H9 (cell line): Measurements from ENCODE around the gene P2RY4. TPM values are rescaled to one million over a fixed set of nuclear protein-coding genes. Genes with fewer than 3 reads are reported as not detected.

Experiments
- DNase-seq: peaks from one replicate; pipeline ENCODE4 v3.0.0-alpha.2; 2017
- H2AFZ ChIP-seq: one replicate; pipeline ENCODE4 v1.6.1; 2013; ENCODE audit warnings: mild to moderate bottlenecking, low read length, control low read depth, moderate library complexity
- H2AK5ac ChIP-seq: 2 replicates; pipeline ENCODE4 v1.6.1; 2013; ENCODE audit warnings: low read length, control low read depth, mixed read lengths; ENCODE audit not compliant: insufficient read length
- H2BK120ac ChIP-seq: one replicate; pipeline ENCODE4 v1.6.1; 2013; ENCODE audit warnings: low read depth, mild to moderate bottlenecking, low read length, control low read depth, inconsistent platforms; ENCODE audit not compliant: poor library complexity, severe bottlenecking
- H2BK12ac ChIP-seq: 2 replicates; pipeline ENCODE4 v1.6.1; 2013; ENCODE audit warnings: low read length, control low read depth, mixed read lengths, low read depth; ENCODE audit not compliant: insufficient read length
- H2BK15ac ChIP-seq: 2 replicates; pipeline ENCODE4 v1.6.1; 2013; ENCODE audit warnings: low read depth, low read length, control low read depth
- H2BK20ac ChIP-seq: one replicate; pipeline ENCODE4 v1.6.1; 2013; ENCODE audit warnings: low read depth, mild to moderate bottlenecking, low read length, control low read depth, inconsistent platforms; ENCODE audit not compliant: poor library complexity, severe bottlenecking
- H2BK5ac ChIP-seq: 2 replicates; pipeline ENCODE4 v1.6.1; 2013; ENCODE audit warnings: low read length, control low read depth, mixed read lengths; ENCODE audit not compliant: insufficient read length
- H3K14ac ChIP-seq: 2 replicates; pipeline ENCODE4 v1.6.1; 2013; ENCODE audit warnings: low read length, control low read depth; ENCODE audit not compliant: insufficient read depth
- H3K18ac ChIP-seq: 2 replicates; pipeline ENCODE4 v1.6.1; 2013; ENCODE audit warnings: low read depth, mild to moderate bottlenecking, mixed read lengths, low read length, control low read depth; ENCODE audit not compliant: insufficient read length
- H3K23ac ChIP-seq: 2 replicates; pipeline ENCODE4 v1.6.1; 2013; ENCODE audit warnings: low read length, control low read depth, mixed read lengths, low read depth; ENCODE audit not compliant: insufficient read length
- H3K23me2 ChIP-seq: 2 replicates; pipeline ENCODE4 v1.6.1; 2013; ENCODE audit warnings: low read depth, mild to moderate bottlenecking, mixed read lengths, low read length, control low read depth; ENCODE audit not compliant: insufficient read length, poor library complexity, severe bottlenecking
- H3K27ac ChIP-seq: 2 replicates; pipeline ENCODE4 v1.5.1; 2013; ENCODE audit warnings: low read length, control low read depth, mixed read lengths, low read depth; ENCODE audit not compliant: insufficient read length
- H3K27me3 ChIP-seq: 2 replicates; pipeline ENCODE4 v1.6.1; 2013; ENCODE audit warnings: low read length, control low read depth, inconsistent platforms; ENCODE audit not compliant: insufficient read depth
- H3K4ac ChIP-seq: 2 replicates; pipeline ENCODE4 v1.6.1; 2013; ENCODE audit warnings: low read depth, mild to moderate bottlenecking, control low read depth, inconsistent platforms, low read length, moderate library complexity
- H3K4me1 ChIP-seq: 2 replicates; pipeline ENCODE4 v1.6.1; 2013; ENCODE audit warnings: low read length, control low read depth, inconsistent platforms; ENCODE audit not compliant: insufficient read depth
- H3K4me2 ChIP-seq: 2 replicates; pipeline ENCODE4 v1.6.1; 2013; ENCODE audit warnings: low read length, control low read depth, mixed read lengths; ENCODE audit not compliant: insufficient read length, insufficient read depth
- H3K56ac ChIP-seq: 2 replicates; pipeline ENCODE4 v1.6.1; 2013; ENCODE audit warnings: low read depth, mild to moderate bottlenecking, mixed read lengths, low read length, control low read depth; ENCODE audit not compliant: insufficient read length
- H3K79me1 ChIP-seq: 2 replicates; pipeline ENCODE4 v1.6.1; 2013; ENCODE audit warnings: low read depth, mild to moderate bottlenecking, moderate library complexity, low read length, control low read depth, inconsistent platforms; ENCODE audit not compliant: insufficient read depth, poor library complexity, severe bottlenecking
- H3K79me2 ChIP-seq: 2 replicates; pipeline ENCODE4 v1.6.1; 2013; ENCODE audit warnings: low read length, control low read depth, inconsistent platforms; ENCODE audit not compliant: insufficient read depth
- H3K9ac ChIP-seq: 2 replicates; pipeline ENCODE4 v1.6.1; 2013; ENCODE audit warnings: low read length, control low read depth, mixed read lengths; ENCODE audit not compliant: insufficient read length; ENCODE audit errors: extremely low read depth
- H3K9me3 ChIP-seq: one replicate; pipeline ENCODE4 v1.6.1; 2013; ENCODE audit warnings: low read depth, low read length, inconsistent platforms; ENCODE audit not compliant: control insufficient read depth
- H3T11ph ChIP-seq: one replicate; pipeline ENCODE4 v1.6.1; 2013; ENCODE audit warnings: mild to moderate bottlenecking, low read length, control low read depth, inconsistent platforms
- H4K20me1 ChIP-seq: one replicate; pipeline ENCODE4 v1.6.1; 2013; ENCODE audit not compliant: control insufficient read depth, insufficient read length, insufficient read depth
- H4K5ac ChIP-seq: 2 replicates; pipeline ENCODE4 v1.6.1; 2013; ENCODE audit warnings: low read depth, mild to moderate bottlenecking, mixed read lengths, low read length, control low read depth; ENCODE audit not compliant: insufficient read length
- H4K8ac ChIP-seq: replicated peaks from 2 replicates; pipeline ENCODE4 v1.6.1; 2013; ENCODE audit warnings: low read length, control low read depth, mixed read lengths, low read depth; ENCODE audit not compliant: insufficient read length
- H4K91ac ChIP-seq: 2 replicates; pipeline ENCODE4 v1.6.1; 2013; ENCODE audit warnings: low read depth, mild to moderate bottlenecking, moderate library complexity, mixed read lengths, low read length, control low read depth; ENCODE audit not compliant: insufficient read length
- H3K27ac Mint-ChIP-seq, 3 experiments: 2 replicates in 2 of 3; 3 replicates in 1 of 3; pipeline ENCODE4 v1.8.0; 2020 to 2021; ENCODE audit warnings: mixed read lengths in 3 of 3, mild to moderate bottlenecking in 1 of 3, moderate library complexity in 1 of 3
- H3K27me3 Mint-ChIP-seq: 2 replicates; pipeline ENCODE4 v1.8.0; 2021; ENCODE audit warnings: low read depth, mild to moderate bottlenecking, moderate library complexity, mixed read lengths
- H3K36me3 Mint-ChIP-seq, 3 experiments: 2 replicates in 2 of 3; 3 replicates in 1 of 3; pipeline ENCODE4 v1.8.0; 2020 to 2021; ENCODE audit warnings: low read depth in 3 of 3, mixed read lengths in 3 of 3; ENCODE audit not compliant: insufficient read depth in 1 of 3
- H3K4me1 Mint-ChIP-seq, 2 experiments: 2 replicates each; pipeline ENCODE4 v1.8.0; 2020; ENCODE audit warnings: mixed read lengths in 2 of 2
- H3K4me3 Mint-ChIP-seq, 2 experiments: 2 replicates in 1 of 2; 3 replicates in 1 of 2; pipeline ENCODE4 v1.8.0; 2020 to 2021; ENCODE audit warnings: mild to moderate bottlenecking in 2 of 2, mixed read lengths in 2 of 2, moderate library complexity in 1 of 2
- H3K9me3 Mint-ChIP-seq, 2 experiments: 2 replicates in 1 of 2; 3 replicates in 1 of 2; pipeline ENCODE4 v1.8.0; 2020; ENCODE audit warnings: mild to moderate bottlenecking in 2 of 2, mixed read lengths in 2 of 2, moderate library complexity in 1 of 2
- CTCF ChIP-seq: fragments of 200-600 bp; sonication (generic); conservative IDR thresholded peaks from 3 replicates; pipeline ENCODE4 v1.8.0; 2021; ENCODE audit warnings: antibody characterized with exemption, mild to moderate bottlenecking
- WGBS: extraction: QIAGEN DNeasy Blood & Tissue Kit; methylation state at CpG from one replicate; pipeline ENCODE4 v1.1.7; 2013; ENCODE audit warnings: missing lambda C conversion rate, low lambda C conversion rate, mixed read lengths; ENCODE audit not compliant: insufficient read length; ENCODE audit errors: extremely low coverage; 5-methylcytosine and 5-hydroxymethylcytosine counted together
- total RNA-seq: library from RNA; stranded (reverse); gene quantifications from 2 replicates; pipeline ENCODE4 v1.2.1, GENCODE V29; 2021

The P2RY4 gene
- total RNA-seq, 1 experiment from 2014 or later, result not detected

DNA sequence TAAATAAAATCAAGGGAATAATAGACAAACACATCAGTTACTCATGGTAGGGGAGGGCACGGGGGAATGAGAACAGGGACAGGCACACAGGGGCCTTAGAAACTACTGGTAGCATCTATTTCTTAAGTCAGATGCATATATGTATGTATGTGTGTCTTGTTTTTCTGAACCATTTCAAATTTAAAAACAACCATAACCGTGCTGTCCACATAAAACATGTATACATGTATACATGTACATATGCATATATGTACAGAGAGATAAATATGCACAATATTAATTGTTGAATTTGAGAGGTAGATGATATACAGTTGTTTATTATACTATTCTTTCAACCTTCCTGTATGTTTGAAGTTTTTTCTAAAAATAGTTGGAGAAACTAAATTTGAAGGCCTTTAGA, 33.3 kb downstream of the P2RY4 start:
- H3K27ac ChIP-seq, result no peak overlapping the region
- H3K9me3 ChIP-seq, result peaks cover 18% of the 10 kb centered on the region
- no peak overlapping the region for H3K27ac Mint-ChIP-seq
- no peak overlapping the region for H2BK12ac ChIP-seq
- no peak overlapping the region for H2BK20ac ChIP-seq
- H3K56ac ChIP-seq, result no peak overlapping the region
- no peak overlapping the region for H3K14ac ChIP-seq
- no peaks in the 10 kb centered on the region; a peak in 1 of 7 replicates for H3K36me3 Mint-ChIP-seq
- no peak overlapping the region for H3K4ac ChIP-seq
- peaks cover 49 to 72% of the 10 kb centered on the region in 2 experiments for H3K9me3 Mint-ChIP-seq
- no CpG with 5 or more reads among the region's 2 CpGs for WGBS
- H2BK5ac ChIP-seq, result no peak overlapping the region
- no peaks in the 10 kb centered on the region for H4K20me1 ChIP-seq
- no peaks in the 10 kb centered on the region for H3K27me3 Mint-ChIP-seq
- H3K4me3 Mint-ChIP-seq, result no peak overlapping the region
- no peak overlapping the region for H2AFZ ChIP-seq
- no peak overlapping the region for H4K91ac ChIP-seq
- no peak overlapping the region for H2BK15ac ChIP-seq
- no peaks in the 10 kb centered on the region for H3K4me1 Mint-ChIP-seq
- H3K27me3 ChIP-seq, result no peaks in the 10 kb centered on the region
- H3K18ac ChIP-seq, result no peak overlapping the region
- no peak for TF ChIP-seq CTCF
- H3T11ph ChIP-seq, result no peak overlapping the region
- H3K4me1 ChIP-seq, result no peaks in the 10 kb centered on the region
- no peak overlapping the region for H3K23ac ChIP-seq
- H3K79me1 ChIP-seq, result no peaks in the 10 kb centered on the region
- no peak overlapping the region for H2AK5ac ChIP-seq
- H2BK120ac ChIP-seq, result no peak overlapping the region
- no peak overlapping the region for H4K8ac ChIP-seq
- no peak overlapping the region for H3K9ac ChIP-seq
- H3K4me2 ChIP-seq, result no peak overlapping the region
- H3K23me2 ChIP-seq, result no peaks in the 10 kb centered on the region
- no peaks in the 10 kb centered on the region for H3K79me2 ChIP-seq
- H4K5ac ChIP-seq, result no peak overlapping the region
- no peak for DNase-seq
